ENCODE data around the gene EID2. TPM values are rescaled to one million over a fixed set of nuclear protein-coding genes. Genes with fewer than 3 reads are reported as not detected.
A peak's percentile ranks its signal among the peaks of the same experiment; 100 is the strongest.

Gene EID2
- total RNA-seq, 1 donor: 8.3 TPM

GRCh38 chr19:39502640-39503417, 37.1 kb downstream of the EID2 start:
- no peaks in the 10 kb centered on the region for H3K79me2 ChIP-seq (ENCODE audit: insufficient read depth, low read length)
- no peak overlapping the region for H3K4me3 ChIP-seq (ENCODE audit: insufficient read depth, low read length)
- H3K4me1 ChIP-seq (ENCODE audit: insufficient read depth, low read length): peaks cover 5% of the 10 kb centered on the region
- H3K27me3 ChIP-seq (ENCODE audit: insufficient read depth, low read length): peaks cover 60% of the 10 kb centered on the region
- TF ChIP-seq, protein P1, sequence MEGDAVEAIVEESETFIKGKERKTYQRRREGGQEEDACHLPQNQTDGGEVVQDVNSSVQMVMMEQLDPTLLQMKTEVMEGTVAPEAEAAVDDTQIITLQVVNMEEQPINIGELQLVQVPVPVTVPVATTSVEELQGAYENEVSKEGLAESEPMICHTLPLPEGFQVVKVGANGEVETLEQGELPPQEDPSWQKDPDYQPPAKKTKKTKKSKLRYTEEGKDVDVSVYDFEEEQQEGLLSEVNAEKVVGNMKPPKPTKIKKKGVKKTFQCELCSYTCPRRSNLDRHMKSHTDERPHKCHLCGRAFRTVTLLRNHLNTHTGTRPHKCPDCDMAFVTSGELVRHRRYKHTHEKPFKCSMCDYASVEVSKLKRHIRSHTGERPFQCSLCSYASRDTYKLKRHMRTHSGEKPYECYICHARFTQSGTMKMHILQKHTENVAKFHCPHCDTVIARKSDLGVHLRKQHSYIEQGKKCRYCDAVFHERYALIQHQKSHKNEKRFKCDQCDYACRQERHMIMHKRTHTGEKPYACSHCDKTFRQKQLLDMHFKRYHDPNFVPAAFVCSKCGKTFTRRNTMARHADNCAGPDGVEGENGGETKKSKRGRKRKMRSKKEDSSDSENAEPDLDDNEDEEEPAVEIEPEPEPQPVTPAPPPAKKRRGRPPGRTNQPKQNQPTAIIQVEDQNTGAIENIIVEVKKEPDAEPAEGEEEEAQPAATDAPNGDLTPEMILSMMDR (IDR thresholded peaks at IDR 0.05; ENCODE audit: extremely low read depth, low read depth, low read length): peak; percentile 46
- H4K20me1 ChIP-seq (ENCODE audit: insufficient read depth, low read length): no peaks in the 10 kb centered on the region
- no peaks in the 10 kb centered on the region for H3K9me3 ChIP-seq (ENCODE audit: low read depth, low read length)
- DNase-seq (ENCODE audit: insufficient read length, low spot score, missing footprints): peak; percentile 98
- no peak overlapping the region for H2AFZ ChIP-seq (ENCODE audit: low read length)
- H3K36me3 ChIP-seq (ENCODE audit: insufficient read depth, low read length): no peaks in the 10 kb centered on the region
- no peak overlapping the region for H3K27ac ChIP-seq (ENCODE audit: low read depth, low read length)
- no peak overlapping the region for H3K4me2 ChIP-seq (ENCODE audit: insufficient read depth, low read length)

DNA sequence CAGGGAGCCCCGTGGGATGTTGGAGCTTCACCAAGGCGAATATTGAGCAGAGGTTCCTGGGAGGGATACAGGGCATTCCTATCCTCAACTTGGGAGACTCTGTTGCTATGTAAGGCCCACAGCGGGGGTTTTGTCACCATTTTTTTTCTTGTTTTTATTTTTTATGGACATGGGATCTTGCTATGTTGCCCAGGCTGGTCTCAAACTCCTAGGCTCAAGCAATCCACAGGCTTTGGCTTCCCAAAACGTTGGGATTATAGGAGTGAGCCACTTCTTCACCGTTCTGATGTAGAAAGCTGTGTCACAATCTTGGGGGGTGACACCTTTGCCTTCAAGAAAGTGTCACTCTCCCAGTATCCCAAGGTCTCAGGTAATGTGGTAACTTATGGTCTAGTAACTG, 38.6 kb downstream of the EID2 start:
- no peak overlapping the region for H2AFZ ChIP-seq (ENCODE audit: low read length)
- H3K4me2 ChIP-seq (ENCODE audit: insufficient read depth, low read length): no peak overlapping the region
- H3K27ac ChIP-seq (ENCODE audit: low read depth, low read length): no peak overlapping the region
- peaks cover 5% of the 10 kb centered on the region for H3K4me1 ChIP-seq (ENCODE audit: insufficient read depth, low read length)
- no peak overlapping the region for H3K4me3 ChIP-seq (ENCODE audit: insufficient read depth, low read length)
- H3K9me3 ChIP-seq (ENCODE audit: low read depth, low read length): no peaks in the 10 kb centered on the region
- H4K20me1 ChIP-seq (ENCODE audit: insufficient read depth, low read length): no peaks in the 10 kb centered on the region
- H3K36me3 ChIP-seq (ENCODE audit: insufficient read depth, low read length): no peaks in the 10 kb centered on the region
- TF ChIP-seq, protein P1 (IDR thresholded peaks at IDR 0.05; ENCODE audit: extremely low read depth, low read depth, low read length): no peak
- DNase-seq (ENCODE audit: insufficient read length, low spot score, missing footprints): no peak
- no peaks in the 10 kb centered on the region for H3K79me2 ChIP-seq (ENCODE audit: insufficient read depth, low read length)
- peaks cover 60% of the 10 kb centered on the region for H3K27me3 ChIP-seq (ENCODE audit: insufficient read depth, low read length)

- Histone ChIP-seq H3K27ac (ENCODE audit: low read depth, low read length) (no peak overlapping the region), H4K20me1 (ENCODE audit: insufficient read depth, low read length) (no peaks in the 10 kb centered on the region), H3K9me3 (ENCODE audit: low read depth, low read length) (no peaks in the 10 kb centered on the region), H3K79me2 (ENCODE audit: insufficient read depth, low read length) (no peaks in the 10 kb centered on the region), H3K36me3 (ENCODE audit: insufficient read depth, low read length) (no peaks in the 10 kb centered on the region), H3K4me3 (ENCODE audit: insufficient read depth, low read length) (no peak overlapping the region), H2AFZ (ENCODE audit: low read length) (no peak overlapping the region), H3K4me2 (ENCODE audit: insufficient read depth, low read length) (no peak overlapping the region), H3K4me1 (ENCODE audit: insufficient read depth, low read length) (peaks cover 5% of the 10 kb centered on the region), H3K27me3 (ENCODE audit: insufficient read depth, low read length) (peaks cover 61% of the 10 kb centered on the region)
- DNase-seq (ENCODE audit: insufficient read length, low spot score, missing footprints): peak; percentile 35
- TF ChIP-seq, protein P1 (IDR thresholded peaks at IDR 0.05; ENCODE audit: extremely low read depth, low read depth, low read length): no peak
Observed at GRCh38 chr19:39500543-39500942, 39.4 kb downstream of the EID2 start.

GRCh38 chr19:39499932-39500331, 40.0 kb downstream of the EID2 start:
- peaks cover 58% of the 10 kb centered on the region for H3K27me3 ChIP-seq (ENCODE audit: insufficient read depth, low read length)
- H4K20me1 ChIP-seq (ENCODE audit: insufficient read depth, low read length): no peaks in the 10 kb centered on the region
- H3K4me2 ChIP-seq (ENCODE audit: insufficient read depth, low read length): no peak overlapping the region
- H3K36me3 ChIP-seq (ENCODE audit: insufficient read depth, low read length): no peaks in the 10 kb centered on the region
- peaks cover 5% of the 10 kb centered on the region for H3K4me1 ChIP-seq (ENCODE audit: insufficient read depth, low read length)
- no peak for DNase-seq (ENCODE audit: insufficient read length, low spot score, missing footprints)
- H2AFZ ChIP-seq (ENCODE audit: low read length): no peak overlapping the region
- no peak overlapping the region for H3K27ac ChIP-seq (ENCODE audit: low read depth, low read length)
- TF ChIP-seq, protein P1 (IDR thresholded peaks at IDR 0.05; ENCODE audit: extremely low read depth, low read depth, low read length): no peak
- no peaks in the 10 kb centered on the region for H3K9me3 ChIP-seq (ENCODE audit: low read depth, low read length)
- H3K79me2 ChIP-seq (ENCODE audit: insufficient read depth, low read length): no peaks in the 10 kb centered on the region
- H3K4me3 ChIP-seq (ENCODE audit: insufficient read depth, low read length): no peak overlapping the region
